ENCODE results near the gene RPIA. TPM values are rescaled to one million over a fixed set of nuclear protein-coding genes. Genes with fewer than 3 reads are reported as not detected.

Gene RPIA
- total and polyA plus RNA-seq, 2 of the 13 experiments (the other 11 are each of a cell fraction or from before 2014, with no cell fraction given), result 13.3 to 23.9 TPM

DNA sequence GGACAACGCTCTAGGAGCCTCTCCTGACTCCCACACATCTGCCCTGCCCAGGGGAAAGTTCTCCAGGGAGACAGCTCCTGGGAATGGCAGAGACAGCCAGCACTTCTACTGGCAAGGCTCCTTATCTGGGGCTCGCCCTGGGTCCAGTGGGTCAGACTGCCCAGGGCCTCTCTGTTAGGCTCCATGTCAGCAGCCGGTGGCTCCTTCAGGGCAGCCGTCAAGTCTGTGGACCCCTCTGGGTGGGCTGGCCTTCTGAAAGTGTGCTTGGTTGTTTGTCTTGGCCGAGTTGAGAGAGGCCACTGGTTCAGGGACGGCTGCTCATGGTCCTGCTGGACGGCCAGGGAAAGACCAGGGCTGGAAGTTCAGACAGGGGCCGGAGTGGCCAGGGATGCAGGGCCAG, 65.6 kb downstream of the RPIA start:
- no peaks in the 10 kb centered on the region for H3K79me2 ChIP-seq (ENCODE audit: insufficient read depth, low read length)
- H2AFZ ChIP-seq (ENCODE audit: low read length), result no peak overlapping the region
- no peaks in the 10 kb centered on the region for H3K4me1 ChIP-seq (ENCODE audit: insufficient read depth, low read length)
- FAIRE-seq (no peak), ATAC-seq (peak; percentile 42), DNase-seq (ENCODE audit: low spot score) (no peak)
- H3K9ac ChIP-seq (ENCODE audit: insufficient read depth, low read depth, low read length), result no peak overlapping the region
- no peak overlapping the region for H3K4me3 ChIP-seq (replicated peaks in 1 of 3; ENCODE audit: insufficient read depth in 1 of 3, low read depth in 2 of 3, low read length in 3 of 3)
- peaks cover 1 to 4% of the 10 kb centered on the region in 2 experiments; a peak in 2 of 5 replicates for H3K36me3 ChIP-seq (replicated peaks in 1 of 2; ENCODE audit: control insufficient read depth in 1 of 2, insufficient read depth in 2 of 2, low read length in 2 of 2)
- BruUV-seq (replicated peaks), result no TSS peak
- H3K27me3 ChIP-seq (ENCODE audit: control insufficient read depth in 1 of 2, insufficient read depth in 2 of 2, low read length in 2 of 2), result no peaks in the 10 kb centered on the region
- intact Hi-C loops (cut with micrococcal nuclease; ENCODE audit: unreplicated experiment) (no loop called here), in situ Hi-C loops (cut with HindIII; ENCODE audit: extremely low pct_ligation_motif_present, low pct_unique_long_range_greater_than_20kb) (no loop called here)
- POLR2A ChIA-PET, result no interaction called here
- peaks cover 21% of the 10 kb centered on the region for H3K9me3 ChIP-seq (ENCODE audit: low read length)
- no peak overlapping the region for H3K4me2 ChIP-seq (ENCODE audit: low read depth, low read length)
- 58% methylated on average over 6 of the region's 8 CpGs for WGBS (ENCODE audit: low lambda C conversion rate)
- CTCF ChIA-PET (ENCODE audit: low intra/inter-chr PET ratio, low total read pairs), result no interaction called here
- H4K20me1 ChIP-seq (ENCODE audit: insufficient read depth, low read length), result no peaks in the 10 kb centered on the region
- H3K27ac ChIP-seq (ENCODE audit: extremely low read length, insufficient read depth, low read length), result no peak overlapping the region
- no peak for TF ChIP-seq KLF13 (CRISPR knock-in tag; IDR thresholded peaks at IDR 0.05)
- TF ChIP-seq, protein P1, sequence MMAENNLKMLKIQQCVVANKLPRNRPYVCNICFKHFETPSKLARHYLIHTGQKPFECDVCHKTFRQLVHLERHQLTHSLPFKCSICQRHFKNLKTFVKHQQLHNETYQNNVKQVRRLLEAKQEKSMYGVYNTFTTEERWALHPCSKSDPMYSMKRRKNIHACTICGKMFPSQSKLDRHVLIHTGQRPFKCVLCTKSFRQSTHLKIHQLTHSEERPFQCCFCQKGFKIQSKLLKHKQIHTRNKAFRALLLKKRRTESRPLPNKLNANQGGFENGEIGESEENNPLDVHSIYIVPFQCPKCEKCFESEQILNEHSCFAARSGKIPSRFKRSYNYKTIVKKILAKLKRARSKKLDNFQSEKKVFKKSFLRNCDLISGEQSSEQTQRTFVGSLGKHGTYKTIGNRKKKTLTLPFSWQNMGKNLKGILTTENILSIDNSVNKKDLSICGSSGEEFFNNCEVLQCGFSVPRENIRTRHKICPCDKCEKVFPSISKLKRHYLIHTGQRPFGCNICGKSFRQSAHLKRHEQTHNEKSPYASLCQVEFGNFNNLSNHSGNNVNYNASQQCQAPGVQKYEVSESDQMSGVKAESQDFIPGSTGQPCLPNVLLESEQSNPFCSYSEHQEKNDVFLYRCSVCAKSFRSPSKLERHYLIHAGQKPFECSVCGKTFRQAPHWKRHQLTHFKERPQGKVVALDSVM (CRISPR knock-in tag; IDR thresholded peaks at IDR 0.05), result no peak
- TF ChIP-seq, protein P2, sequence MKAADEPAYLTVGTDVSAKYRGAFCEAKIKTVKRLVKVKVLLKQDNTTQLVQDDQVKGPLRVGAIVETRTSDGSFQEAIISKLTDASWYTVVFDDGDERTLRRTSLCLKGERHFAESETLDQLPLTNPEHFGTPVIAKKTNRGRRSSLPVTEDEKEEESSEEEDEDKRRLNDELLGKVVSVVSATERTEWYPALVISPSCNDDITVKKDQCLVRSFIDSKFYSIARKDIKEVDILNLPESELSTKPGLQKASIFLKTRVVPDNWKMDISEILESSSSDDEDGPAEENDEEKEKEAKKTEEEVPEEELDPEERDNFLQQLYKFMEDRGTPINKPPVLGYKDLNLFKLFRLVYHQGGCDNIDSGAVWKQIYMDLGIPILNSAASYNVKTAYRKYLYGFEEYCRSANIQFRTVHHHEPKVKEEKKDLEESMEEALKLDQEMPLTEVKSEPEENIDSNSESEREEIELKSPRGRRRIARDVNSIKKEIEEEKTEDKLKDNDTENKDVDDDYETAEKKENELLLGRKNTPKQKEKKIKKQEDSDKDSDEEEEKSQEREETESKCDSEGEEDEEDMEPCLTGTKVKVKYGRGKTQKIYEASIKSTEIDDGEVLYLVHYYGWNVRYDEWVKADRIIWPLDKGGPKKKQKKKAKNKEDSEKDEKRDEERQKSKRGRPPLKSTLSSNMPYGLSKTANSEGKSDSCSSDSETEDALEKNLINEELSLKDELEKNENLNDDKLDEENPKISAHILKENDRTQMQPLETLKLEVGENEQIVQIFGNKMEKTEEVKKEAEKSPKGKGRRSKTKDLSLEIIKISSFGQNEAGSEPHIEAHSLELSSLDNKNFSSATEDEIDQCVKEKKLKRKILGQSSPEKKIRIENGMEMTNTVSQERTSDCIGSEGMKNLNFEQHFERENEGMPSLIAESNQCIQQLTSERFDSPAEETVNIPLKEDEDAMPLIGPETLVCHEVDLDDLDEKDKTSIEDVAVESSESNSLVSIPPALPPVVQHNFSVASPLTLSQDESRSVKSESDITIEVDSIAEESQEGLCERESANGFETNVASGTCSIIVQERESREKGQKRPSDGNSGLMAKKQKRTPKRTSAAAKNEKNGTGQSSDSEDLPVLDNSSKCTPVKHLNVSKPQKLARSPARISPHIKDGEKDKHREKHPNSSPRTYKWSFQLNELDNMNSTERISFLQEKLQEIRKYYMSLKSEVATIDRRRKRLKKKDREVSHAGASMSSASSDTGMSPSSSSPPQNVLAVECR (CRISPR knock-in tag; IDR thresholded peaks at IDR 0.05; ENCODE audit: borderline replicate concordance), result no peak
- no peak for TF ChIP-seq PRPF4 (IDR thresholded peaks at IDR 0.05; ENCODE audit: low read depth, low read length, poor library complexity, severe bottlenecking)
- TF ChIP-seq ADNP (CRISPR knock-in tag; IDR thresholded peaks at IDR 0.05), result no peak
- TF ChIP-seq, protein P3, sequence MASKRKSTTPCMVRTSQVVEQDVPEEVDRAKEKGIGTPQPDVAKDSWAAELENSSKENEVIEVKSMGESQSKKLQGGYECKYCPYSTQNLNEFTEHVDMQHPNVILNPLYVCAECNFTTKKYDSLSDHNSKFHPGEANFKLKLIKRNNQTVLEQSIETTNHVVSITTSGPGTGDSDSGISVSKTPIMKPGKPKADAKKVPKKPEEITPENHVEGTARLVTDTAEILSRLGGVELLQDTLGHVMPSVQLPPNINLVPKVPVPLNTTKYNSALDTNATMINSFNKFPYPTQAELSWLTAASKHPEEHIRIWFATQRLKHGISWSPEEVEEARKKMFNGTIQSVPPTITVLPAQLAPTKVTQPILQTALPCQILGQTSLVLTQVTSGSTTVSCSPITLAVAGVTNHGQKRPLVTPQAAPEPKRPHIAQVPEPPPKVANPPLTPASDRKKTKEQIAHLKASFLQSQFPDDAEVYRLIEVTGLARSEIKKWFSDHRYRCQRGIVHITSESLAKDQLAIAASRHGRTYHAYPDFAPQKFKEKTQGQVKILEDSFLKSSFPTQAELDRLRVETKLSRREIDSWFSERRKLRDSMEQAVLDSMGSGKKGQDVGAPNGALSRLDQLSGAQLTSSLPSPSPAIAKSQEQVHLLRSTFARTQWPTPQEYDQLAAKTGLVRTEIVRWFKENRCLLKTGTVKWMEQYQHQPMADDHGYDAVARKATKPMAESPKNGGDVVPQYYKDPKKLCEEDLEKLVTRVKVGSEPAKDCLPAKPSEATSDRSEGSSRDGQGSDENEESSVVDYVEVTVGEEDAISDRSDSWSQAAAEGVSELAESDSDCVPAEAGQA (IDR thresholded peaks at IDR 0.05; ENCODE audit: low read depth), result no peak
- TF ChIP-seq, protein P3 (CRISPR knock-in tag; IDR thresholded peaks at IDR 0.05; ENCODE audit: borderline replicate concordance), result no peak
- TF ChIP-seq POLR2AphosphoS5 (IDR thresholded peaks at IDR 0.05; ENCODE audit: low read depth, low read length), result no peak
- no peak for TF ChIP-seq ZMYM3 (CRISPR knock-in tag; IDR thresholded peaks at IDR 0.05)
- no peak for TF ChIP-seq ATAD3A (CRISPR knock-in tag; IDR thresholded peaks at IDR 0.05)
- TF ChIP-seq, protein P4, sequence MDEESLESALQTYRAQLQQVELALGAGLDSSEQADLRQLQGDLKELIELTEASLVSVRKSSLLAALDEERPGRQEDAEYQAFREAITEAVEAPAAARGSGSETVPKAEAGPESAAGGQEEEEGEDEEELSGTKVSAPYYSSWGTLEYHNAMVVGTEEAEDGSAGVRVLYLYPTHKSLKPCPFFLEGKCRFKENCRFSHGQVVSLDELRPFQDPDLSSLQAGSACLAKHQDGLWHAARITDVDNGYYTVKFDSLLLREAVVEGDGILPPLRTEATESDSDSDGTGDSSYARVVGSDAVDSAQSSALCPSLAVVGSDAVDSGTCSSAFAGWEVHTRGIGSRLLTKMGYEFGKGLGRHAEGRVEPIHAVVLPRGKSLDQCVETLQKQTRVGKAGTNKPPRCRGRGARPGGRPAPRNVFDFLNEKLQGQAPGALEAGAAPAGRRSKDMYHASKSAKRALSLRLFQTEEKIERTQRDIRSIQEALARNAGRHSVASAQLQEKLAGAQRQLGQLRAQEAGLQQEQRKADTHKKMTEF (CRISPR knock-in tag; IDR thresholded peaks at IDR 0.05), result no peak
- no peak for TF ChIP-seq ZNF891 (CRISPR knock-in tag; IDR thresholded peaks at IDR 0.05)

All from HepG2 (cell line).